GM23338 (cell line): ENCODE results near the gene TAB3. TPM values are rescaled to one million over a fixed set of nuclear protein-coding genes. Genes with fewer than 3 reads are reported as not detected.

Source experiments
- ATAC-seq: fragments of 200-7000 bp; cut with Tn5 transposase; 3 replicates; pipeline ENCODE4 v1.9.1; 2020
- DNase-seq: peaks from one replicate; pipeline ENCODE4 v3.0.0-alpha.2; 2015; ENCODE audit warnings: low spot score
- H2AFZ ChIP-seq: fragments of 200-600 bp; sonication (generic); 2 replicates; pipeline ENCODE4 v1.8.0; 2016; ENCODE audit warnings: antibody characterized with exemption, mild to moderate bottlenecking, moderate library complexity
- H3F3A ChIP-seq: fragments of 200-600 bp; sonication (generic); replicated peaks from 2 replicates; pipeline ENCODE4 v1.8.0; 2017; ENCODE audit warnings: antibody characterized with exemption, mixed run types, low read depth
- H3K27ac ChIP-seq: fragments of 200-600 bp; sonication (generic); 2 replicates; pipeline ENCODE4 v1.6.1; 2016; ENCODE audit warnings: low read depth
- H3K27me3 ChIP-seq: fragments of 200-600 bp; sonication (generic); 2 replicates; pipeline ENCODE4 v1.8.0; 2016; ENCODE audit warnings: mild to moderate bottlenecking, mixed run types, moderate library complexity; ENCODE audit not compliant: insufficient read depth
- H3K36me3 ChIP-seq: fragments of 200-600 bp; sonication (generic); 2 replicates; pipeline ENCODE4 v1.8.0; 2016; ENCODE audit warnings: mild to moderate bottlenecking; ENCODE audit not compliant: insufficient read depth
- H3K4me1 ChIP-seq: fragments of 200-600 bp; sonication (generic); 2 replicates; pipeline ENCODE4 v1.8.0; 2016; ENCODE audit warnings: mild to moderate bottlenecking, moderate library complexity; ENCODE audit not compliant: insufficient read depth
- H3K4me2 ChIP-seq: fragments of 200-600 bp; sonication (generic); 2 replicates; pipeline ENCODE4 v1.7.1; 2017; ENCODE audit warnings: mixed run types
- H3K4me3 ChIP-seq: fragments of 200-600 bp; sonication (generic); 2 replicates; pipeline ENCODE4 v1.6.1; 2016; ENCODE audit warnings: mixed run types
- H3K79me2 ChIP-seq: fragments of 200-600 bp; sonication (generic); replicated peaks from 2 replicates; pipeline ENCODE4 v1.8.0; 2017; ENCODE audit warnings: mild to moderate bottlenecking; ENCODE audit not compliant: insufficient read depth
- H3K9me2 ChIP-seq: fragments of 200-600 bp; sonication (generic); 2 replicates; pipeline ENCODE4 v1.8.0; 2017; ENCODE audit not compliant: insufficient read depth
- H4K20me1 ChIP-seq: fragments of 200-600 bp; sonication (generic); replicated peaks from 2 replicates; pipeline ENCODE4 v1.8.0; 2017; ENCODE audit warnings: mild to moderate bottlenecking; ENCODE audit not compliant: insufficient read depth
- H3K27ac Mint-ChIP-seq: 2 replicates; pipeline ENCODE4 v1.8.0; 2020; ENCODE audit warnings: inconsistent platforms, mild to moderate bottlenecking, moderate library complexity, mixed read lengths
- H3K27me3 Mint-ChIP-seq: 3 replicates; pipeline ENCODE4 v1.8.0; 2022; ENCODE audit warnings: low read depth, mild to moderate bottlenecking, moderate library complexity, mixed read lengths, inconsistent platforms; ENCODE audit not compliant: insufficient read depth, poor library complexity
- H3K36me3 Mint-ChIP-seq: 3 replicates; pipeline ENCODE4 v1.8.0; 2021; ENCODE audit warnings: low read depth, mild to moderate bottlenecking, inconsistent platforms, moderate library complexity, mixed read lengths
- H3K4me1 Mint-ChIP-seq: 3 replicates; pipeline ENCODE4 v1.8.0; 2020; ENCODE audit warnings: mild to moderate bottlenecking, inconsistent platforms, mixed read lengths
- H3K4me3 Mint-ChIP-seq: 3 replicates; pipeline ENCODE4 v1.8.0; 2021; ENCODE audit warnings: moderate library complexity, mild to moderate bottlenecking, inconsistent platforms, mixed read lengths
- H3K9me3 Mint-ChIP-seq: 3 replicates; pipeline ENCODE4 v1.8.0; 2020; ENCODE audit warnings: moderate library complexity, mild to moderate bottlenecking, inconsistent platforms, mixed read lengths
- CREB1 ChIP-seq: fragments of 250-450 bp; sonication (Bioruptor Pico); IDR thresholded peaks from 2 replicates; pipeline ENCODE4 v1.5.0; 2020; ENCODE audit warnings: low read depth, mild to moderate bottlenecking, moderate library complexity
- CTCF ChIP-seq, 2 experiments: fragments of 200-600 bp in 1 of 2; sonication (generic) in 1 of 2; conservative IDR thresholded peaks; 2 replicates each; pipeline versions ENCODE4 v1.5.1 to v1.6.1; 2016 to 2017; ENCODE audit warnings: antibody characterized with exemption in 2 of 2, low read depth in 2 of 2, mild to moderate bottlenecking in 2 of 2, moderate library complexity in 1 of 2
- EZH2 ChIP-seq: fragments of 200-600 bp; sonication (generic); IDR thresholded peaks from one replicate; pipeline ENCODE4 v1.8.0; 2017; ENCODE audit warnings: antibody characterized with exemption, mild to moderate bottlenecking, low read depth; ENCODE audit not compliant: unreplicated experiment
- EZH2phosphoT487 ChIP-seq: fragments of 200-600 bp; sonication (generic); IDR thresholded peaks from one replicate; pipeline ENCODE4 v1.8.1; 2018; ENCODE audit warnings: antibody characterized with exemption; ENCODE audit not compliant: unreplicated experiment
- NANOG ChIP-seq: IDR thresholded peaks from 2 replicates; pipeline ENCODE4 v1.6.1; 2016; ENCODE audit warnings: antibody characterized with exemption, borderline replicate concordance
- REST ChIP-seq: IDR thresholded peaks from one replicate; pipeline ENCODE4 v1.6.1; 2018; ENCODE audit warnings: antibody characterized with exemption; ENCODE audit not compliant: unreplicated experiment
- STAT1 ChIP-seq: IDR thresholded peaks from one replicate; pipeline ENCODE4 v1.6.1; 2016; ENCODE audit warnings: antibody characterized with exemption; ENCODE audit not compliant: unreplicated experiment
- ZNF114 ChIP-seq: fragments of 250-450 bp; sonication (Bioruptor Pico); IDR thresholded peaks from 2 replicates; pipeline ENCODE4 v1.5.0; 2020; ENCODE audit warnings: mild to moderate bottlenecking, moderate library complexity
- ZNF462 ChIP-seq: fragments of 250-450 bp; sonication (Bioruptor Pico); IDR thresholded peaks from 2 replicates; pipeline ENCODE4 v1.5.0; 2020; ENCODE audit warnings: mild to moderate bottlenecking, moderate library complexity
- polyA plus RNA-seq: library from polyadenylated mRNA; unstranded; fragments of >200 nt; fragmentation: Nextera tagmentation; extraction: Ambion mirVana; gene quantifications from 2 replicates; pipeline ENCODE4 v1.2.1, GENCODE V29; 2016
- total RNA-seq: library from RNA; depleted of rRNA; stranded (reverse); fragments of >200 nt; shearing (Covaris generic); gene quantifications from 2 replicates; pipeline ENCODE4 v1.2.3, GENCODE V29; 2014
- TF ChIP-seq, protein P1 (sequence below): IDR thresholded peaks from 2 replicates; pipeline ENCODE4 v1.6.1; 2016; ENCODE audit warnings: antibody characterized with exemption

TAB3 gene
- total and polyA plus RNA-seq, 2 experiments from 2014 or later = 4.4 to 21.7 TPM

- TF ChIP-seq EZH2phosphoT487 (no peak), REST (no peak), CREB1 (CRISPR knock-in tag) (no peak), ZNF114 (CRISPR knock-in tag) (no peak), STAT1 (no peak), EZH2 (no peak), CTCF (conservative IDR thresholded peaks at IDR 0.05; ENCODE audit: low read depth in 2 of 2) (no peak), NANOG (no peak)
- TF ChIP-seq, protein P1, sequence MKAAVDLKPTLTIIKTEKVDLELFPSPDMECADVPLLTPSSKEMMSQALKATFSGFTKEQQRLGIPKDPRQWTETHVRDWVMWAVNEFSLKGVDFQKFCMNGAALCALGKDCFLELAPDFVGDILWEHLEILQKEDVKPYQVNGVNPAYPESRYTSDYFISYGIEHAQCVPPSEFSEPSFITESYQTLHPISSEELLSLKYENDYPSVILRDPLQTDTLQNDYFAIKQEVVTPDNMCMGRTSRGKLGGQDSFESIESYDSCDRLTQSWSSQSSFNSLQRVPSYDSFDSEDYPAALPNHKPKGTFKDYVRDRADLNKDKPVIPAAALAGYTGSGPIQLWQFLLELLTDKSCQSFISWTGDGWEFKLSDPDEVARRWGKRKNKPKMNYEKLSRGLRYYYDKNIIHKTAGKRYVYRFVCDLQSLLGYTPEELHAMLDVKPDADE = no peak
- H3K36me3 ChIP-seq = no peaks in the 10 kb centered on the region
- Mint-ChIP-seq H3K4me3 (no peak overlapping the region), H3K9me3 (no peaks in the 10 kb centered on the region), H3K36me3 (no peaks in the 10 kb centered on the region), H3K4me1 (no peaks in the 10 kb centered on the region), H3K27me3 (no peaks in the 10 kb centered on the region), H3K27ac (no peak overlapping the region)
- ATAC-seq (no peak), DNase-seq (no peak)
- H3K4me1 ChIP-seq = no peaks in the 10 kb centered on the region
- no peak overlapping the region for H2AFZ ChIP-seq
- H3K27ac ChIP-seq = no peak overlapping the region
- no peaks in the 10 kb centered on the region for H4K20me1 ChIP-seq
- H3K4me2 ChIP-seq = no peak overlapping the region
- no peaks in the 10 kb centered on the region for H3K9me2 ChIP-seq
- H3F3A ChIP-seq = no peaks in the 10 kb centered on the region
- no peaks in the 10 kb centered on the region for H3K27me3 ChIP-seq
- no peak overlapping the region for H3K4me3 ChIP-seq
- H3K79me2 ChIP-seq = no peaks in the 10 kb centered on the region
These were observed 94.6 kb downstream of the TAB3 start for GRCh38 chrX:30794497-30794896.

DNA sequence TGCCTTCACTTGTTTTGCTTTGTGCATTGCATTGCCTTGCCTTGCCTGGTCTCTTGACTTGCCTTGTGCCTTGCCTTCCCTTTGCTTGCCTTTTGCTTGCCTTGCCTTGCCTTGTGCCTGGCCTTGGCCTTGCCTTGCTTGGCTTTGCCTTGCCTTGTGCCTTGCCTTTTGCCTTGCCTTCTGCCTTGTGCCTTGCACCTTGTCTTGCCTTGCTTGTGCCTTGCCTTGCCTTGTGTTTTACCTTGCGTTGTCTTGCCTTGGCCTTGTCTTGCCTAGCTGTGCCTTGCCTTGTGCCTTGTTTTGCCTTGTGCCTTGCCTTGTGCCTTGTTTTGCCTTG is 95.3 kb downstream of the TAB3 start:
- Histone ChIP-seq H3K27me3 (no peaks in the 10 kb centered on the region), H3K9me2 (no peaks in the 10 kb centered on the region), H2AFZ (no peak overlapping the region), H3K4me3 (no peak overlapping the region), H3K27ac (no peak overlapping the region), H3K4me1 (no peaks in the 10 kb centered on the region), H3F3A (no peaks in the 10 kb centered on the region), H3K36me3 (no peaks in the 10 kb centered on the region), H4K20me1 (no peaks in the 10 kb centered on the region), H3K4me2 (no peak overlapping the region), H3K79me2 (no peaks in the 10 kb centered on the region)
- DNase-seq (no peak), ATAC-seq (no peak)
- no peaks in the 10 kb centered on the region for H3K9me3 Mint-ChIP-seq
- H3K27ac Mint-ChIP-seq = no peak overlapping the region
- no peak overlapping the region for H3K4me3 Mint-ChIP-seq
- no peaks in the 10 kb centered on the region for H3K27me3 Mint-ChIP-seq
- H3K4me1 Mint-ChIP-seq = no peaks in the 10 kb centered on the region
- no peaks in the 10 kb centered on the region for H3K36me3 Mint-ChIP-seq
- TF ChIP-seq CREB1 (CRISPR knock-in tag) (no peak), ZNF462 (no peak), EZH2 (no peak)
